CD8-positive, alpha-beta memory T cell (primary cell): Measurements from ENCODE around the gene HINT3. TPM values are rescaled to one million over a fixed set of nuclear protein-coding genes. Genes with fewer than 3 reads are reported as not detected.
"Not testable (repeated sequence)": the region's sequence is repeated elsewhere in the genome, so short reads cannot be mapped to it uniquely, and the experiment has no call there.

Experiments used
- CTCF ChIA-PET: fragments of 350-600 bp; sonication (Branson Sonifier 250); formaldehyde crosslinking; loops from one replicate; lab custom pipeline; 2021; ENCODE audit warnings: antibody characterized with exemption; lab: Charles Lee
- POLR2A ChIA-PET: fragments of 350-600 bp; sonication (Branson Sonifier 250); formaldehyde crosslinking; loops from one replicate; lab custom pipeline; 2021; ENCODE audit warnings: antibody characterized with exemption; lab: Charles Lee
- DNase-seq, 5 donors: peaks; one replicate each; pipeline versions ENCODE4 v3.0.0 to v3.0.0-alpha.2; 2020 to 2022; ENCODE audit warnings: mixed read lengths in 1 of 5
- H3K27ac ChIP-seq: one replicate; pipeline ENCODE4 v1.7.0; 2013; ENCODE audit warnings: low read depth, mild to moderate bottlenecking, low read length, moderate library complexity
- H3K27me3 ChIP-seq: 2 replicates; pipeline ENCODE4 v1.7.0; 2013; ENCODE audit warnings: low read length, mild to moderate bottlenecking; ENCODE audit not compliant: insufficient read depth, poor library complexity, severe bottlenecking
- H3K36me3 ChIP-seq: 2 replicates; pipeline ENCODE4 v1.7.0; 2013; ENCODE audit warnings: mild to moderate bottlenecking, low read length, moderate library complexity; ENCODE audit not compliant: insufficient read depth
- H3K4me1 ChIP-seq: 2 replicates; pipeline ENCODE4 v1.7.0; 2013; ENCODE audit warnings: mild to moderate bottlenecking, low read length, moderate library complexity; ENCODE audit not compliant: insufficient read depth
- H3K4me3 ChIP-seq: 2 replicates; pipeline ENCODE4 v1.7.0; 2013; ENCODE audit warnings: mild to moderate bottlenecking, low read length
- H3K9me3 ChIP-seq: 2 replicates; pipeline ENCODE4 v1.7.0; 2013; ENCODE audit warnings: mild to moderate bottlenecking, low read length
- H3K27ac Mint-ChIP-seq, 8 donors: one replicate each; pipeline ENCODE4 v1.8.0; 2020 to 2021; ENCODE audit warnings: mixed read lengths in 8 of 8, mild to moderate bottlenecking in 6 of 8, inconsistent platforms in 3 of 8, moderate library complexity in 3 of 8
- H3K27me3 Mint-ChIP-seq, 2 donors: one replicate each; pipeline ENCODE4 v1.8.0; 2020 to 2021; ENCODE audit warnings: mixed read lengths in 2 of 2, mild to moderate bottlenecking in 1 of 2, moderate library complexity in 1 of 2
- H3K36me3 Mint-ChIP-seq, 3 donors: one replicate each; pipeline ENCODE4 v1.8.0; 2020 to 2021; ENCODE audit warnings: mixed read lengths in 3 of 3, inconsistent platforms in 1 of 3, mild to moderate bottlenecking in 1 of 3
- H3K4me1 Mint-ChIP-seq, 3 donors: one replicate each; pipeline ENCODE4 v1.8.0; 2020 to 2021; ENCODE audit warnings: mixed read lengths in 3 of 3, inconsistent platforms in 1 of 3, mild to moderate bottlenecking in 1 of 3
- H3K4me3 Mint-ChIP-seq, 7 donors: one replicate each; pipeline ENCODE4 v1.8.0; 2020 to 2021; ENCODE audit warnings: mixed read lengths in 7 of 7, mild to moderate bottlenecking in 6 of 7, moderate library complexity in 4 of 7, inconsistent platforms in 2 of 7
- H3K9me3 Mint-ChIP-seq, 5 donors: one replicate each; pipeline ENCODE4 v1.8.0; 2020 to 2022; ENCODE audit warnings: mixed read lengths in 5 of 5, mild to moderate bottlenecking in 3 of 5, moderate library complexity in 2 of 5, inconsistent platforms in 1 of 5
- polyA plus RNA-seq: library from polyadenylated mRNA; unstranded; fragments of 300-500 nt; fragmentation: Illumina TruSeq; gene quantifications from one replicate; pipeline ENCODE4 v1.2.3, GENCODE V29; 2021
- total RNA-seq, 2 experiments: library from RNA; stranded (reverse); gene quantifications; one replicate each; pipeline ENCODE4 v1.2.3, GENCODE V29; 2021

The HINT3 gene
- total and polyA plus RNA-seq, 3 experiments from 2014 or later: 10.4 to 12.8 (median 12.1) TPM

- no peaks in the 10 kb centered on the region for H3K9me3 ChIP-seq
- Mint-ChIP-seq H3K4me1 (no peaks in the 10 kb centered on the region), H3K9me3 (no peaks in the 10 kb centered on the region), H3K27ac (no peak overlapping the region), H3K27me3 (peaks cover 0 to 20% of the 10 kb centered on the region in 2 donors), H3K36me3 (no peaks in the 10 kb centered on the region), H3K4me3 (no peak overlapping the region)
- H3K27me3 ChIP-seq: no peaks in the 10 kb centered on the region
- H3K36me3 ChIP-seq: no peaks in the 10 kb centered on the region
- H3K4me3 ChIP-seq: no peak overlapping the region
- ChIA-PET CTCF (interaction anchor here (1.0 to 2.0 kb wide), 2 partner anchors 8 to 22 kb away, joined by 3 to 16 read pairs; partner anchors contain the start of gene HINT3), POLR2A (no interaction called here)
- H3K27ac ChIP-seq: no peak overlapping the region
- H3K4me1 ChIP-seq: no peaks in the 10 kb centered on the region
- DNase-seq: no peak
These were observed 8.1 kb upstream of the HINT3 start for GRCh38 chr6:125948455-125948854.

GRCh38 chr6:125949069-125949468, 7.5 kb upstream of the HINT3 start:
- no peaks in the 10 kb centered on the region for H3K36me3 Mint-ChIP-seq
- ChIA-PET CTCF (interaction anchor here (2.0 kb wide), 1 partner anchor 8 kb away, joined by 16 read pairs; the partner anchor contains the start of gene HINT3), POLR2A (no interaction called here)
- no peak for DNase-seq
- no peak overlapping the region for H3K27ac Mint-ChIP-seq
- no peak overlapping the region for H3K4me3 Mint-ChIP-seq
- H3K27me3 ChIP-seq: no peaks in the 10 kb centered on the region
- no peaks in the 10 kb centered on the region for H3K4me1 ChIP-seq
- H3K27me3 Mint-ChIP-seq: peaks cover 0 to 20% of the 10 kb centered on the region in 2 donors
- H3K4me1 Mint-ChIP-seq: no peaks in the 10 kb centered on the region
- H3K4me3 ChIP-seq: no peak overlapping the region
- no peaks in the 10 kb centered on the region for H3K9me3 Mint-ChIP-seq
- no peak overlapping the region for H3K27ac ChIP-seq
- H3K9me3 ChIP-seq: no peaks in the 10 kb centered on the region
- no peaks in the 10 kb centered on the region for H3K36me3 ChIP-seq

- no peak overlapping the region for H3K4me3 ChIP-seq
- ChIA-PET POLR2A (no interaction called here), CTCF (no interaction called here)
- H3K27ac Mint-ChIP-seq: peak overlapping the region in 1 of 8 donors; percentile 49
- no peak overlapping the region for H3K4me3 Mint-ChIP-seq
- H3K9me3 Mint-ChIP-seq: no peaks in the 10 kb centered on the region
- no peaks in the 10 kb centered on the region for H3K9me3 ChIP-seq
- H3K4me1 ChIP-seq: no peaks in the 10 kb centered on the region
- no peaks in the 10 kb centered on the region for H3K27me3 ChIP-seq
- no peak overlapping the region for H3K27ac ChIP-seq
- no peaks in the 10 kb centered on the region for H3K36me3 ChIP-seq
- DNase-seq: no peak
- no peaks in the 10 kb centered on the region for H3K36me3 Mint-ChIP-seq
- H3K27me3 Mint-ChIP-seq: peaks cover 2 to 20% of the 10 kb centered on the region in 2 donors
- no peaks in the 10 kb centered on the region for H3K4me1 Mint-ChIP-seq
These were observed 6.3 kb upstream of the HINT3 start for GRCh38 chr6:125950293-125950692.

- POLR2A ChIA-PET, H3K4me3 ChIP-seq, H3K4me1 Mint-ChIP-seq, H3K4me3 Mint-ChIP-seq, H3K27ac Mint-ChIP-seq, H3K36me3 Mint-ChIP-seq, H3K27me3 ChIP-seq, DNase-seq, H3K9me3 ChIP-seq, H3K27ac ChIP-seq, H3K4me1 ChIP-seq, H3K36me3 ChIP-seq, H3K9me3 Mint-ChIP-seq: not testable (repeated sequence)
- CTCF ChIA-PET: interaction anchor here (1.2 kb wide), 1 partner anchor 16 kb away, joined by 4 read pairs; no protein-coding TSS in a partner anchor
- peaks cover 2 to 20% of the 10 kb centered on the region in 2 donors for H3K27me3 Mint-ChIP-seq
These were observed 5.9 kb upstream of the HINT3 start for GRCh38 chr6:125950716-125951115.

GRCh38 chr6:125951323-125951722, 5.2 kb upstream of the HINT3 start:
- Histone ChIP-seq H3K27me3 (no peaks in the 10 kb centered on the region), H3K4me1 (peaks cover 5% of the 10 kb centered on the region), H3K9me3 (no peaks in the 10 kb centered on the region), H3K36me3 (no peaks in the 10 kb centered on the region), H3K4me3 (no peak overlapping the region), H3K27ac (no peak overlapping the region)
- Mint-ChIP-seq H3K4me1 (peaks cover 4 to 5% (median 4%) of the 10 kb centered on the region in 3 donors), H3K27me3 (peaks cover 2 to 20% of the 10 kb centered on the region in 2 donors), H3K36me3 (no peaks in the 10 kb centered on the region), H3K27ac (peak overlapping the region in 1 of 8 donors; percentile 68), H3K4me3 (peak overlapping the region in 1 of 7 donors; percentile 13), H3K9me3 (no peaks in the 10 kb centered on the region)
- no peak for DNase-seq
- ChIA-PET POLR2A (no interaction called here), CTCF (interaction anchor here (1.2 kb wide), 1 partner anchor 17 kb away, joined by 4 read pairs; no protein-coding TSS in a partner anchor)

- peaks cover 2 to 20% of the 10 kb centered on the region in 2 donors for H3K27me3 Mint-ChIP-seq
- peaks cover 12% of the 10 kb centered on the region for H3K4me1 ChIP-seq
- CTCF ChIA-PET: interaction anchor here (1.3 to 8.1 kb wide), 4 partner anchors 10 to 171 kb away, joined by 5 to 103 read pairs (median 6); partner anchors contain the start of gene NCOA7
These were observed 3.6 kb upstream of the HINT3 start for GRCh38 chr6:125952764-125953501.

GRCh38 chr6:125953502-125953875, 3.1 kb upstream of the HINT3 start:
- no peak overlapping the region for H3K27ac Mint-ChIP-seq
- Histone ChIP-seq H3K4me3 (no peak overlapping the region), H3K4me1 (peaks cover 17% of the 10 kb centered on the region), H3K27ac (no peak overlapping the region), H3K9me3 (no peaks in the 10 kb centered on the region), H3K36me3 (no peaks in the 10 kb centered on the region), H3K27me3 (no peaks in the 10 kb centered on the region)
- H3K4me1 Mint-ChIP-seq: peaks cover 4 to 9% (median 6%) of the 10 kb centered on the region in 3 donors
- CTCF ChIA-PET: interaction anchor here (1.3 to 8.1 kb wide), 4 partner anchors 11 to 172 kb away, joined by 5 to 103 read pairs (median 6); partner anchors contain the start of gene NCOA7
- peak in 1 of 5 donors; percentile 47 for DNase-seq
- POLR2A ChIA-PET: interaction anchor here (1.2 kb wide), 1 partner anchor 163 kb away, joined by 4 read pairs; the partner anchor contains the start of gene NCOA7
- peaks cover 2 to 19% of the 10 kb centered on the region in 2 donors for H3K27me3 Mint-ChIP-seq
- no peaks in the 10 kb centered on the region for H3K36me3 Mint-ChIP-seq
- H3K9me3 Mint-ChIP-seq: no peaks in the 10 kb centered on the region
- no peak overlapping the region for H3K4me3 Mint-ChIP-seq

More at GRCh38 chr6:125952764-125953501, 3.6 kb upstream of the HINT3 start:
- Histone ChIP-seq H3K4me3 (no peak overlapping the region), H3K36me3 (no peaks in the 10 kb centered on the region), H3K9me3 (no peaks in the 10 kb centered on the region), H3K27me3 (no peaks in the 10 kb centered on the region), H3K27ac (no peak overlapping the region)
- Mint-ChIP-seq H3K4me3 (peak overlapping the region in 1 of 7 donors; percentile 70), H3K4me1 (peaks cover 4 to 9% (median 6%) of the 10 kb centered on the region in 3 donors), H3K27ac (peak overlapping the region in 2 of 8 donors; percentile 54 to 68), H3K9me3 (no peaks in the 10 kb centered on the region), H3K36me3 (no peaks in the 10 kb centered on the region)
- DNase-seq: no peak
- POLR2A ChIA-PET: interaction anchor here (1.2 kb wide), 1 partner anchor 162 kb away, joined by 4 read pairs; the partner anchor contains the start of gene NCOA7
